HG03175 (cell line): ENCODE results near the gene IL1RAPL1.

Experiments used
- ATAC-seq: cut with Tn5 transposase; IDR thresholded peaks from one replicate; pipeline ENCODE4 v1.9.1; 2021; ENCODE audit warnings: mild to moderate bottlenecking, moderate library complexity; ENCODE audit not compliant: unreplicated experiment

IL1RAPL1 gene

GRCh38 chrX:29952016-29952415, 1364.8 kb downstream of the IL1RAPL1 start:
- ATAC-seq = no peak

- no peak for ATAC-seq
These were observed 1374.8 kb downstream of the IL1RAPL1 start for GRCh38 chrX:29962061-29962460.

GRCh38 chrX:29965634-29966033, 1378.4 kb downstream of the IL1RAPL1 start:
- ATAC-seq = no peak

GRCh38 chrX:29992083-29992482, 1404.8 kb downstream of the IL1RAPL1 start:
- ATAC-seq = no peak

- no peak for ATAC-seq
These were observed 1418.6 kb downstream of the IL1RAPL1 start for GRCh38 chrX:30005813-30006212.
